ENCODE data around the gene NOP9.

NOP9 gene

GRCh38 chr14:24329736-24330135 lies 30.1 kb downstream of the NOP9 start:
- TF ChIP-seq GATA3 (IDR thresholded peaks at IDR 0.05; ENCODE audit: low read depth, low read length) (no peak), GATA2 (IDR thresholded peaks at IDR 0.05; ENCODE audit: low read depth, low read length) (no peak)

GRCh38 chr14:24330973-24331674 lies 31.5 kb downstream of the NOP9 start:
- no peak for TF ChIP-seq GATA3 (IDR thresholded peaks at IDR 0.05; ENCODE audit: low read depth, low read length)
- no peak for TF ChIP-seq GATA2 (IDR thresholded peaks at IDR 0.05; ENCODE audit: low read depth, low read length)

- TF ChIP-seq GATA3 (IDR thresholded peaks at IDR 0.05; ENCODE audit: low read depth, low read length) (no peak), GATA2 (IDR thresholded peaks at IDR 0.05; ENCODE audit: low read depth, low read length) (no peak)
Measured at GRCh38 chr14:24331731-24332267, 32.1 kb downstream of the NOP9 start.

- TF ChIP-seq GATA3 (IDR thresholded peaks at IDR 0.05; ENCODE audit: low read depth, low read length) = no peak
- no peak for TF ChIP-seq GATA2 (IDR thresholded peaks at IDR 0.05; ENCODE audit: low read depth, low read length)
Measured at GRCh38 chr14:24332268-24332993, 32.8 kb downstream of the NOP9 start.

GRCh38 chr14:24334431-24335291 lies 35.0 kb downstream of the NOP9 start, which contains the start of gene ADCY4:
ADCY4 (minus strand) TSS chr14:24335071; CDS start chr14:24334652, 419 bp downstream.
- no peak for TF ChIP-seq GATA3 (IDR thresholded peaks at IDR 0.05; ENCODE audit: low read depth, low read length)
- no peak for TF ChIP-seq GATA2 (IDR thresholded peaks at IDR 0.05; ENCODE audit: low read depth, low read length)

- TF ChIP-seq GATA3 (IDR thresholded peaks at IDR 0.05; ENCODE audit: low read depth, low read length) = no peak
Measured at GRCh38 chr14:24335461-24336171, 36.0 kb downstream of the NOP9 start.

- TF ChIP-seq GATA3 (IDR thresholded peaks at IDR 0.05; ENCODE audit: low read depth, low read length) (no peak), GATA2 (IDR thresholded peaks at IDR 0.05; ENCODE audit: low read depth, low read length) (no peak)
Measured at GRCh38 chr14:24337144-24337823, 37.6 kb downstream of the NOP9 start.

GRCh38 chr14:24337824-24338175 lies 38.1 kb downstream of the NOP9 start:
- no peak for TF ChIP-seq GATA2 (IDR thresholded peaks at IDR 0.05; ENCODE audit: low read depth, low read length)
- no peak for TF ChIP-seq GATA3 (IDR thresholded peaks at IDR 0.05; ENCODE audit: low read depth, low read length)

- TF ChIP-seq GATA2 (IDR thresholded peaks at IDR 0.05; ENCODE audit: low read depth, low read length) (no peak), GATA3 (IDR thresholded peaks at IDR 0.05; ENCODE audit: low read depth, low read length) (no peak)
Measured at GRCh38 chr14:24338843-24339242, 39.2 kb downstream of the NOP9 start.

- TF ChIP-seq GATA2 (IDR thresholded peaks at IDR 0.05; ENCODE audit: low read depth, low read length) = no peak
Measured at GRCh38 chr14:24339284-24340151, 39.9 kb downstream of the NOP9 start, which contains the start of gene RIPK3. RIPK3 (minus strand) TSS chr14:24339991; CDS start chr14:24339826, 165 bp downstream.

- TF ChIP-seq GATA2 (IDR thresholded peaks at IDR 0.05; ENCODE audit: low read depth, low read length) (no peak), GATA3 (IDR thresholded peaks at IDR 0.05; ENCODE audit: low read depth, low read length) (no peak)
Measured at GRCh38 chr14:24340606-24341005, 41.0 kb downstream of the NOP9 start.

GRCh38 chr14:24342889-24343288 lies 43.2 kb downstream of the NOP9 start:
- TF ChIP-seq GATA2 (IDR thresholded peaks at IDR 0.05; ENCODE audit: low read depth, low read length) = no peak
- no peak for TF ChIP-seq GATA3 (IDR thresholded peaks at IDR 0.05; ENCODE audit: low read depth, low read length)
